IMR-90 (cell line): ENCODE results near the gene PRSS33. TPM values are rescaled to one million over a fixed set of nuclear protein-coding genes. Genes with fewer than 3 reads are reported as not detected.

Experiments used
- ATAC-seq: fragments of 200-7000 bp; cut with Tn5 transposase; 2 replicates; pipeline ENCODE4 v1.9.1; 2020; ENCODE audit warnings: low read depth, mild to moderate bottlenecking, moderate library complexity
- BruUV-seq: library from RNA; stranded (reverse); fragments of 400-500 nt; replicated peaks from 2 replicates; lab custom pipeline; 2021; lab: Mats Ljungman, UMichigan
- CTCF ChIA-PET: fragments of 300-600 bp; formaldehyde crosslinking; extraction: SDS; loops from one replicate; lab custom pipeline; 2021; ENCODE audit warnings: antibody characterized with exemption; lab: Yijun Ruan, JAX
- POLR2A ChIA-PET: fragments of 300-600 bp; sonication (Branson Sonifier 250); formaldehyde crosslinking; loops from one replicate; lab custom pipeline; 2022; ENCODE audit warnings: antibody characterized with exemption; ENCODE audit not compliant: unreplicated experiment; lab: Charles Lee
- DNase-seq: peaks from one replicate; pipeline ENCODE4 v3.0.0; 2013
- H2AFZ ChIP-seq: replicated peaks from 2 replicates; pipeline ENCODE3; 2013; ENCODE audit warnings: low read length, mild to moderate bottlenecking; ENCODE audit not compliant: poor library complexity
- H2AK5ac ChIP-seq: 2 replicates; pipeline ENCODE4 v1.6.1; 2013; ENCODE audit warnings: low read depth, low read length, inconsistent platforms
- H2AK9ac ChIP-seq: replicated peaks from 2 replicates; pipeline ENCODE3; 2013; ENCODE audit warnings: mild to moderate bottlenecking, low read depth, low read length, moderate library complexity; ENCODE audit not compliant: poor library complexity
- H2BK120ac ChIP-seq: 2 replicates; pipeline ENCODE4 v1.6.1; 2013; ENCODE audit warnings: low read depth, low read length, inconsistent platforms
- H2BK15ac ChIP-seq: 3 replicates; pipeline ENCODE4 v1.6.1; 2013; ENCODE audit warnings: low read depth, low read length, inconsistent platforms
- H2BK20ac ChIP-seq: 2 replicates; pipeline ENCODE4 v1.6.1; 2013; ENCODE audit warnings: low read depth, mild to moderate bottlenecking, inconsistent platforms, low read length, moderate library complexity
- H2BK5ac ChIP-seq: 2 replicates; pipeline ENCODE4 v1.6.1; 2013; ENCODE audit warnings: mild to moderate bottlenecking, low read depth, low read length, inconsistent platforms; ENCODE audit not compliant: poor library complexity, severe bottlenecking
- H3K14ac ChIP-seq: replicated peaks from 2 replicates; pipeline ENCODE4 v1.6.1; 2013; ENCODE audit warnings: low read depth, low read length, inconsistent platforms
- H3K18ac ChIP-seq: 2 replicates; pipeline ENCODE4 v1.6.1; 2013; ENCODE audit warnings: low read depth, low read length, control low read depth
- H3K23ac ChIP-seq: 2 replicates; pipeline ENCODE4 v1.6.1; 2013; ENCODE audit warnings: low read depth, low read length, inconsistent platforms
- H3K27ac ChIP-seq: 2 replicates; pipeline ENCODE4 v1.5.1; 2013; ENCODE audit warnings: mild to moderate bottlenecking, control low read depth, low read length; ENCODE audit not compliant: insufficient read depth
- H3K27me3 ChIP-seq: 2 replicates; pipeline ENCODE4 v1.6.1; 2013; ENCODE audit warnings: low read length; ENCODE audit not compliant: control insufficient read depth, insufficient read depth
- H3K36me3 ChIP-seq: 2 replicates; pipeline ENCODE4 v1.6.1; 2013; ENCODE audit warnings: low read length, mixed read lengths; ENCODE audit not compliant: control insufficient read depth, insufficient read depth
- H3K4ac ChIP-seq: 2 replicates; pipeline ENCODE4 v1.6.1; 2013; ENCODE audit warnings: low read depth, low read length, inconsistent platforms
- H3K4me1 ChIP-seq: 2 replicates; pipeline ENCODE4 v1.6.1; 2013; ENCODE audit warnings: low read length, mixed read lengths; ENCODE audit not compliant: control insufficient read depth, insufficient read depth
- H3K4me2 ChIP-seq: 2 replicates; pipeline ENCODE4 v1.6.1; 2013; ENCODE audit warnings: low read depth, mild to moderate bottlenecking, control low read depth, low read length, moderate library complexity
- H3K4me3 ChIP-seq: 2 replicates; pipeline ENCODE4 v1.5.1; 2013; ENCODE audit warnings: low read depth, mild to moderate bottlenecking, control low read depth, low read length, moderate library complexity; ENCODE audit not compliant: insufficient read depth
- H3K56ac ChIP-seq: 2 replicates; pipeline ENCODE4 v1.6.1; 2013; ENCODE audit warnings: low read length, inconsistent platforms; ENCODE audit not compliant: insufficient read depth; ENCODE audit errors: extremely low read depth
- H3K79me1 ChIP-seq, 2 experiments: 2 replicates each; pipeline ENCODE4 v1.6.1; 2013; ENCODE audit warnings: low read length in 2 of 2, inconsistent platforms in 1 of 2, low read depth in 1 of 2
- H3K9ac ChIP-seq: 2 replicates; pipeline ENCODE4 v1.6.1; 2013; ENCODE audit warnings: low read depth, low read length, control low read depth
- H3K9me1 ChIP-seq: 2 replicates; pipeline ENCODE4 v1.6.1; 2013; ENCODE audit warnings: low read length, inconsistent platforms; ENCODE audit not compliant: insufficient read depth
- H3K9me3 ChIP-seq: 2 replicates; pipeline ENCODE4 v1.6.1; 2013; ENCODE audit warnings: low read length; ENCODE audit not compliant: control insufficient read depth, insufficient read depth
- H4K20me1 ChIP-seq: 2 replicates; pipeline ENCODE4 v1.6.1; 2013; ENCODE audit warnings: low read length, inconsistent platforms; ENCODE audit not compliant: insufficient read depth
- H4K5ac ChIP-seq: 2 replicates; pipeline ENCODE4 v1.6.1; 2013; ENCODE audit warnings: mild to moderate bottlenecking, low read depth, low read length, control low read depth
- H4K8ac ChIP-seq, 2 experiments: 2 replicates each; pipeline ENCODE4 v1.6.1; 2013; ENCODE audit warnings: low read depth in 2 of 2, low read length in 2 of 2, control low read depth in 1 of 2, inconsistent platforms in 1 of 2
- H4K91ac ChIP-seq: 2 replicates; pipeline ENCODE4 v1.6.1; 2013; ENCODE audit warnings: low read depth, low read length, inconsistent platforms; ENCODE audit not compliant: insufficient read depth
- CEBPB ChIP-seq: IDR thresholded peaks from 2 replicates; pipeline ENCODE4 v1.6.1; 2012; ENCODE audit warnings: low read depth, low read length, improper control_type of control experiment
- FOS ChIP-seq: fragments of 150-350 bp; IDR thresholded peaks from 2 replicates; pipeline ENCODE4 v1.6.1; 2016; ENCODE audit warnings: low read depth, low read length
- MAZ ChIP-seq: IDR thresholded peaks from 2 replicates; pipeline ENCODE4 v1.6.1; 2012; ENCODE audit warnings: low read depth, mild to moderate bottlenecking, low read length, improper control_type of control experiment, moderate library complexity, borderline replicate concordance
- MXI1 ChIP-seq: IDR thresholded peaks from 2 replicates; pipeline ENCODE4 v1.6.1; 2012; ENCODE audit warnings: low read depth, mild to moderate bottlenecking, low read length, moderate library complexity, borderline replicate concordance
- NFE2L2 ChIP-seq: fragments of 150-350 bp; IDR thresholded peaks from 2 replicates; pipeline ENCODE4 v1.6.1; 2016; ENCODE audit warnings: low read depth, mild to moderate bottlenecking, low read length
- POLR2A ChIP-seq: IDR thresholded peaks from 2 replicates; pipeline ENCODE4 v1.6.1; 2012; ENCODE audit warnings: mild to moderate bottlenecking, low read depth, low read length
- RAD21 ChIP-seq: IDR thresholded peaks from 2 replicates; pipeline ENCODE4 v1.6.1; 2012; ENCODE audit warnings: low read length, improper control_type of control experiment
- RCOR1 ChIP-seq: IDR thresholded peaks from 2 replicates; pipeline ENCODE4 v1.6.1; 2012; ENCODE audit warnings: mild to moderate bottlenecking, low read length, improper control_type of control experiment; ENCODE audit not compliant: insufficient replicate concordance
- RFX5 ChIP-seq: IDR thresholded peaks from 2 replicates; pipeline ENCODE4 v1.8.0; 2012; ENCODE audit warnings: low read depth, mild to moderate bottlenecking, low read length, moderate library complexity
- SMC3 ChIP-seq: fragments of 150-350 bp; IDR thresholded peaks from 2 replicates; pipeline ENCODE4 v1.6.1; 2016; ENCODE audit warnings: low read depth, mild to moderate bottlenecking, antibody characterized with exemption, low read length, moderate library complexity
- WGBS, 2 experiments: methylation state at CpG; one replicate each; pipeline versions ENCODE4 v1.1.5 to v1.1.7; 2013; ENCODE audit warnings: missing lambda C conversion rate in 2 of 2; ENCODE audit not compliant: insufficient read length in 1 of 2; ENCODE audit errors: extremely low coverage in 2 of 2; 5-methylcytosine and 5-hydroxymethylcytosine counted together
- dilution Hi-C: fragments of 300-500 bp; cut with HindIII; formaldehyde crosslinking; loops from one replicate; pipeline ENCODE4 v1.14.3; 2018; ENCODE audit warnings: low sequenced_read_pairs; ENCODE audit not compliant: unreplicated experiment
- in situ Hi-C: fragments of 300-500 bp; cut with MboI; formaldehyde crosslinking; loops from 3 replicates; pipeline ENCODE4 v1.14.3; 2019; ENCODE audit warnings: low sequenced_read_pairs, inconsistent platforms, mixed read lengths
- intact Hi-C: fragments of 100-400 bp; cut with micrococcal nuclease; formaldehyde crosslinking; loops from 2 replicates; pipeline ENCODE4 v1.10.0; 2022
- polyA plus RNA-seq, 3 experiments: library from polyadenylated mRNA; depleted of rRNA; stranded (reverse); fragments of >200 nt; gene quantifications; 2 replicates each; pipeline ENCODE4 v1.2.3, GENCODE V29; 2012; ENCODE audit warnings: low replicate concordance in 1 of 3
- total RNA-seq: library from RNA; depleted of rRNA; stranded (reverse); fragments of >200 nt; gene quantifications from 2 replicates; pipeline ENCODE4 v1.2.3, GENCODE V29; 2012
- TF ChIP-seq, protein P1 (sequence below): conservative IDR thresholded peaks from 2 replicates; pipeline ENCODE4 v1.5.1; 2012; ENCODE audit warnings: mild to moderate bottlenecking, low read depth, low read length, improper control_type of control experiment
- TF ChIP-seq, protein P2 (sequence below): fragments of 150-350 bp; IDR thresholded peaks from 2 replicates; pipeline ENCODE4 v1.6.1; 2017; ENCODE audit warnings: mild to moderate bottlenecking, antibody characterized with exemption, low read length, low read depth

The PRSS33 gene
- total and polyA plus RNA-seq, 2 of the 4 experiments (the other 2 are of a cell fraction) = not detected

- no peak overlapping the region for H3K4me2 ChIP-seq
- no peak overlapping the region for H3K14ac ChIP-seq
- peaks cover 100% of the 10 kb centered on the region for H3K36me3 ChIP-seq
- no peak overlapping the region for H2AFZ ChIP-seq
- H3K4me1 ChIP-seq = no peaks in the 10 kb centered on the region
- H3K18ac ChIP-seq = no peak overlapping the region
- H3K27ac ChIP-seq = no peak overlapping the region
- no peak overlapping the region for H3K23ac ChIP-seq
- H2BK20ac ChIP-seq = no peak overlapping the region
- no peak overlapping the region for H3K9ac ChIP-seq
- H3K9me3 ChIP-seq = no peaks in the 10 kb centered on the region; the same call in 1 of the 2 replicates
- no peak for ATAC-seq
- H3K79me1 ChIP-seq = peaks cover 43 to 97% of the 10 kb centered on the region in 2 experiments
- dilution Hi-C loops (no loop called here), in situ Hi-C loops (no loop called here), intact Hi-C loops (no loop called here)
- H2BK5ac ChIP-seq = no peak overlapping the region
- H3K4me3 ChIP-seq = no peak overlapping the region
- no peak overlapping the region for H4K8ac ChIP-seq
- TF ChIP-seq RAD21 (no peak), MAZ (no peak), POLR2A (no peak), FOS (no peak), MXI1 (no peak), RFX5 (no peak), CEBPB (no peak), NFE2L2 (no peak), RCOR1 (no peak), SMC3 (no peak)
- TF ChIP-seq, protein P1, sequence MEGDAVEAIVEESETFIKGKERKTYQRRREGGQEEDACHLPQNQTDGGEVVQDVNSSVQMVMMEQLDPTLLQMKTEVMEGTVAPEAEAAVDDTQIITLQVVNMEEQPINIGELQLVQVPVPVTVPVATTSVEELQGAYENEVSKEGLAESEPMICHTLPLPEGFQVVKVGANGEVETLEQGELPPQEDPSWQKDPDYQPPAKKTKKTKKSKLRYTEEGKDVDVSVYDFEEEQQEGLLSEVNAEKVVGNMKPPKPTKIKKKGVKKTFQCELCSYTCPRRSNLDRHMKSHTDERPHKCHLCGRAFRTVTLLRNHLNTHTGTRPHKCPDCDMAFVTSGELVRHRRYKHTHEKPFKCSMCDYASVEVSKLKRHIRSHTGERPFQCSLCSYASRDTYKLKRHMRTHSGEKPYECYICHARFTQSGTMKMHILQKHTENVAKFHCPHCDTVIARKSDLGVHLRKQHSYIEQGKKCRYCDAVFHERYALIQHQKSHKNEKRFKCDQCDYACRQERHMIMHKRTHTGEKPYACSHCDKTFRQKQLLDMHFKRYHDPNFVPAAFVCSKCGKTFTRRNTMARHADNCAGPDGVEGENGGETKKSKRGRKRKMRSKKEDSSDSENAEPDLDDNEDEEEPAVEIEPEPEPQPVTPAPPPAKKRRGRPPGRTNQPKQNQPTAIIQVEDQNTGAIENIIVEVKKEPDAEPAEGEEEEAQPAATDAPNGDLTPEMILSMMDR = no peak
- TF ChIP-seq, protein P2, sequence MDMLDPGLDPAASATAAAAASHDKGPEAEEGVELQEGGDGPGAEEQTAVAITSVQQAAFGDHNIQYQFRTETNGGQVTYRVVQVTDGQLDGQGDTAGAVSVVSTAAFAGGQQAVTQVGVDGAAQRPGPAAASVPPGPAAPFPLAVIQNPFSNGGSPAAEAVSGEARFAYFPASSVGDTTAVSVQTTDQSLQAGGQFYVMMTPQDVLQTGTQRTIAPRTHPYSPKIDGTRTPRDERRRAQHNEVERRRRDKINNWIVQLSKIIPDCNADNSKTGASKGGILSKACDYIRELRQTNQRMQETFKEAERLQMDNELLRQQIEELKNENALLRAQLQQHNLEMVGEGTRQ = no peak
- BruUV-seq = no TSS peak
- no peak overlapping the region for H4K5ac ChIP-seq
- POLR2A ChIA-PET = no interaction called here
- no peaks in the 10 kb centered on the region for H3K27me3 ChIP-seq
- peaks cover 90% of the 10 kb centered on the region for H4K20me1 ChIP-seq
- no peak overlapping the region for H3K4ac ChIP-seq
- no peak overlapping the region for H2AK5ac ChIP-seq
- H2AK9ac ChIP-seq = no peak overlapping the region
- WGBS, 2 experiments = 99% methylated on average over 44 of the region's 44 CpGs; no CpG with 5 or more reads in 1 of the 2 experiments
- no peaks in the 10 kb centered on the region for H3K9me1 ChIP-seq
- CTCF ChIA-PET = no interaction called here
- no peak overlapping the region for H4K91ac ChIP-seq
- DNase-seq = no peak
- H2BK120ac ChIP-seq = no peak overlapping the region
- no peak overlapping the region for H3K56ac ChIP-seq
- H2BK15ac ChIP-seq = no peak overlapping the region
Measured at GRCh38 chr16:2766430-2767139, 20.8 kb downstream of the PRSS33 start.
